A673 (cell line): ENCODE results near the gene TTLL11. TPM values are rescaled to one million over a fixed set of nuclear protein-coding genes. Genes with fewer than 3 reads are reported as not detected.

ENCODE experiments used
- BruUV-seq: library from RNA; stranded (reverse); fragments of 400-500 nt; replicated peaks from 2 replicates; lab custom pipeline; 2021; lab: Mats Ljungman, UMichigan
- CTCF ChIA-PET: fragments of 300-600 bp; sonication (Branson Sonifier 250); formaldehyde crosslinking; loops from one replicate; lab custom pipeline; 2022; ENCODE audit warnings: antibody characterized with exemption; lab: Charles Lee
- POLR2A ChIA-PET: fragments of 300-600 bp; sonication (Branson Sonifier 250); formaldehyde crosslinking; loops from one replicate; lab custom pipeline; 2022; ENCODE audit warnings: antibody characterized with exemption; ENCODE audit not compliant: low non-redundant PET; lab: Charles Lee
- DNase-seq: peaks from one replicate; pipeline ENCODE4 v3.0.0-alpha.2; 2015; ENCODE audit warnings: low spot score
- H3K27ac ChIP-seq: fragments of 200-600 bp; sonication (generic); 2 replicates; pipeline ENCODE4 v1.5.1; 2016; ENCODE audit warnings: mixed run types, low read depth, mild to moderate bottlenecking, mixed read lengths, antibody characterized with exemption, low read length; ENCODE audit not compliant: poor library complexity, severe bottlenecking
- H3K27me3 ChIP-seq: fragments of 200-600 bp; sonication (generic); replicated peaks from 2 replicates; pipeline ENCODE4 v1.6.1; 2017; ENCODE audit warnings: mixed run types, low read depth, mild to moderate bottlenecking, mixed read lengths, antibody characterized with exemption, low read length; ENCODE audit not compliant: insufficient read depth, poor library complexity
- H3K36me3 ChIP-seq: fragments of 200-600 bp; sonication (generic); 2 replicates; pipeline ENCODE4 v1.6.1; 2016; ENCODE audit warnings: mixed run types, mild to moderate bottlenecking, mixed read lengths, antibody characterized with exemption, low read length; ENCODE audit not compliant: insufficient read depth, poor library complexity, severe bottlenecking
- H3K4me1 ChIP-seq: fragments of 200-600 bp; sonication (generic); 2 replicates; pipeline ENCODE4 v1.6.1; 2017; ENCODE audit warnings: mixed run types, mild to moderate bottlenecking, mixed read lengths, antibody characterized with exemption, low read length; ENCODE audit not compliant: insufficient read depth, poor library complexity, severe bottlenecking
- H3K4me3 ChIP-seq: fragments of 200-600 bp; sonication (generic); 2 replicates; pipeline ENCODE4 v1.5.1; 2016; ENCODE audit warnings: low read depth, mixed run types, mild to moderate bottlenecking, mixed read lengths, low read length; ENCODE audit not compliant: poor library complexity, severe bottlenecking
- H3K9me3 ChIP-seq: fragments of 200-600 bp; sonication (generic); 2 replicates; pipeline ENCODE4 v1.6.1; 2016; ENCODE audit warnings: mixed run types, low read depth, mild to moderate bottlenecking, mixed read lengths, antibody characterized with exemption, low read length; ENCODE audit not compliant: poor library complexity, severe bottlenecking
- CTCF ChIP-seq: fragments of 300-800, 200-600 bp; sonication (generic); conservative IDR thresholded peaks from 2 replicates; pipeline ENCODE4 v1.5.1; 2017; ENCODE audit warnings: low read depth, mild to moderate bottlenecking, antibody characterized with exemption, low read length, moderate library complexity, mixed read lengths
- EZH2 ChIP-seq: fragments of 200-600 bp; sonication (generic); IDR thresholded peaks from 2 replicates; pipeline ENCODE4 v1.6.1; 2017; ENCODE audit warnings: borderline replicate concordance, low read depth, mild to moderate bottlenecking, mixed read lengths, antibody characterized with exemption, low read length; ENCODE audit not compliant: poor library complexity, severe bottlenecking
- intact Hi-C: fragments of 100-400 bp; cut with micrococcal nuclease; formaldehyde crosslinking; loops from one replicate; pipeline ENCODE4 v1.10.0; 2022; ENCODE audit not compliant: unreplicated experiment
- total RNA-seq: library from RNA; stranded (reverse); gene quantifications from 2 replicates; pipeline ENCODE4 v1.2.3, GENCODE V29; 2021

The TTLL11 gene
- total RNA-seq, 1 experiment from 2014 or later, result 3.0 TPM

- CTCF ChIA-PET, result no interaction called here
Measured at GRCh38 chr9:121949766-121950165, 143.3 kb downstream of the TTLL11 start.

GRCh38 chr9:121949364-121949763 is 143.7 kb downstream of the TTLL11 start:
- ChIA-PET CTCF (no interaction called here), POLR2A (no interaction called here)
- no peak for DNase-seq
- Histone ChIP-seq H3K27me3 (no peaks in the 10 kb centered on the region), H3K36me3 (no peaks in the 10 kb centered on the region), H3K27ac (no peak overlapping the region), H3K9me3 (no peaks in the 10 kb centered on the region), H3K4me1 (peaks cover 4% of the 10 kb centered on the region), H3K4me3 (no peak overlapping the region)
- intact Hi-C loops, result no loop called here
- BruUV-seq, result no TSS peak
- no peak for TF ChIP-seq CTCF
- no peak for TF ChIP-seq EZH2

More at GRCh38 chr9:121949766-121950165, 143.3 kb downstream of the TTLL11 start:
- no peak for TF ChIP-seq EZH2
- TF ChIP-seq CTCF, result no peak
- Histone ChIP-seq H3K9me3 (no peaks in the 10 kb centered on the region), H3K36me3 (no peaks in the 10 kb centered on the region), H3K27me3 (no peaks in the 10 kb centered on the region), H3K4me3 (no peak overlapping the region), H3K4me1 (peaks cover 4% of the 10 kb centered on the region), H3K27ac (no peak overlapping the region)
- intact Hi-C loops, result no loop called here
- POLR2A ChIA-PET, result no interaction called here
- no TSS peak for BruUV-seq
- no peak for DNase-seq

- no peak overlapping the region for H3K27ac ChIP-seq
- H3K9me3 ChIP-seq, result no peaks in the 10 kb centered on the region
- H3K4me3 ChIP-seq, result no peak overlapping the region
- ChIA-PET POLR2A (no interaction called here), CTCF (no interaction called here)
- no peaks in the 10 kb centered on the region for H3K27me3 ChIP-seq
- intact Hi-C loops, result no loop called here
- peak; percentile 79 for DNase-seq
- TF ChIP-seq EZH2, result no peak
- TF ChIP-seq CTCF, result no peak
- BruUV-seq, result no TSS peak
- H3K36me3 ChIP-seq, result no peaks in the 10 kb centered on the region
- peaks cover 4% of the 10 kb centered on the region for H3K4me1 ChIP-seq
Measured at GRCh38 chr9:121947775-121948174, 145.3 kb downstream of the TTLL11 start.
